NCI-H1694 treated with DMSO at 0.1 percent for 48 hours (cell line): ENCODE data around the gene TENT4A.
"Not testable (repeated sequence)": the region's sequence is repeated elsewhere in the genome, so short reads cannot be mapped to it uniquely, and the experiment has no call there.

Source experiments
- DNase-seq: peaks from one replicate; lab custom pipeline; 2025; lab: John Stamatoyannopoulos, UW

Gene TENT4A

DNA sequence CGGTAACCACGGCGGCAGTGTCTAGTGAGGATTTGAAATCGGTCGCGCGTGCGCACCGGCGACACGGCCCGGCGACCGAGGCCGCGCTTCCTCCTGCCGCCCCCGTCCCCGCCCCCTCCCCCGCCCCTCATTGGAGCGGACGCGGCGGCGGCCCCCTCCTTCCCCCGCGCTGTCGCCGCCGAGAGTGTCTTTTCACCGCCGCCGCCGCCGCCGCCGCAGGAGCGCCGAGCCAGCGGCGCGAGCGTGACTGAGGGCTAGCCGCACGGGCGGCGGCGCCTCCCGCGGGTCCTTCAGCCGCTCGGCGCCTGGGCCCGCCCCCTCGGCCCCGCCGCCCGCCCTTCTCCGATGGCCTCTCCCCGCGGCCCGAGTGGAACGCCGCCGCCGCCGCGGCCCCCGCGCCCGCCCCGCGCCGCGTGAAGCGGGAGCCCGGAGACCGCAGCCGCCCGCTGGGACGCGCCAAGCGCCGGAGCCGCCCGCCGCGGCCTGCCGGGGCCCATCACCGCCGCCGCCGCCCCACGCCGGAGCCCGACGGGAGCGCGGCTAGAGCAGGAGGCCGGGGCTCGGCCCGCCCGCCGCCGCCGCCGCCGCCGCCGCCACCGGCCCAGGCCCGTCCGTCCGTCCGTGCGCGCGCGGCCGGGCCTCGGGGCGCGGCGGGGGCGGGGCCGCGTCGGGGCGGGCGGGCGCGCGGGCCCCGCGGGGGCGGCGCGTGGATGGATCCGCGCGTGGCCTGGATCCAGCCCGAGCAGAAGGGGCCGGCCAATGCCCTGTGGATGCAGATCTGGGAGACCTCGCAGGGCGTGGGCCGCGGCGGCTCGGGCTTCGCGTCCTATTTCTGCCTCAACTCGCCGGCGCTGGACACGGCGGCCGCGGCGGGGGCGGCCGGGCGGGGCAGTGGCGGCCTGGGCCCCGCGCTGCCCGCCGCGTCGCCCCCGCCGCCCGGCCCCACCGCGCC, at the start of gene TENT4A:
Gene TENT4A, plus strand, starts transcription at position 159 of the 952 bp plus-strand sequence. Its CDS starts 552 bp downstream, at position 711.
- no peak for DNase-seq

DNA sequence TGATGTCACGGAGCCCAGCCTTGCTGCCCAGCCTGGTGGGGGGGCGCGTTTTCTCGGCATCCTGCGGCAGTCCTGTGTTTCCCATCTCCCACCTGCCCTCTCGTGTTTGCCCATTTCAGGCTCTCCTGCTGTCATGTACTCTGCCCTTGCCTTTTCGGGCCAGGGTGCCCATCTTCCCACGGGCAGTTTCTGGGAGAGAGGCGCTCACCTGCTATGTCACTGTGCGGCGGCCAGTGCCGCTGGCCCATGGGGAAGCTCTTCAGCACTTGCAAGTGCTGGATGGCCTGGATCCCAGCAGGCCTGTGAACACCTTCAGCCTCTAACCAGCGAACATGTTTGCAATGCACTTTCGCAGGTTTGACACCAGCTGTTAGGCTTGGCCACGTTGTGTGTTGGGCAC, 46.5 kb upstream of the TENT4A start:
- no peak for DNase-seq

DNA sequence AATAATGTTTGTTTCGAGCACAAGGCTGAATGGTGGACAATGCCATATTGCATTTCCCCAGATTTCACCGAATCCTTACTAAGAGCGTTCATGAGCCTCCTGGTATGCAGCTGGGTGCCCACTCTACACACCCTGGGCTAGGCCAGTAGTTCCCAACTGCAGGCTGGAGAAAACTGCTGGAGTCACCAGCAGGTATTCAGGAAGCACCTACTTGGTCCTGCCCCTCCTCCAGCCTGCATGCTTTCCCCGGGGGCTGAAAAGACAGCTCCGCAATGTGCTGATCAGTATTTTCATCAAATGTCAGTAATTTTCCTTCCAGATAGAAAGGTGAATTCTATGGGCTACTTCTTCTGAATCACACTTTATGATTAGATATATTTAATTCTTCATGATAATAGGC, 45.6 kb upstream of the TENT4A start:
- no peak for DNase-seq

DNA sequence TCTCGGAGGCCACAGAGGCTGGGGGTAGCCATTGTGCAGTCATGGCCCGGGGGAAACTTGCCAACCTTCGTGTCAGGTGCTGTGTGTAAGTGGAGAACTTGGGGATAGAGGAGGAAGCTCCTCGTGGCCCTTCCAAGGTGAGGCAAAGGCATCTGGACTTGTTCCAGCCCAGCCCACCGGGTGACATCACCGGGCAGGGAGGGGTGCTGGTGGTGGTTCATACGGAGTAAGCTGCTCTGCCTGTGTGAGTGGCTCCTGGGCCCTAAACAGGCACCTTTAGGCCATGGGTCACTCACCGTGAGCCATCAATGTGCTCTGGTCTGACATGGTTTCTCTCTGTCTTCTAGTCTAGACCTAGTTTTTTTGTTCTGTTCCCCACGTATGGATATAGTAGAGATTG, 44.5 kb upstream of the TENT4A start:
- DNase-seq: not testable (repeated sequence)

DNA sequence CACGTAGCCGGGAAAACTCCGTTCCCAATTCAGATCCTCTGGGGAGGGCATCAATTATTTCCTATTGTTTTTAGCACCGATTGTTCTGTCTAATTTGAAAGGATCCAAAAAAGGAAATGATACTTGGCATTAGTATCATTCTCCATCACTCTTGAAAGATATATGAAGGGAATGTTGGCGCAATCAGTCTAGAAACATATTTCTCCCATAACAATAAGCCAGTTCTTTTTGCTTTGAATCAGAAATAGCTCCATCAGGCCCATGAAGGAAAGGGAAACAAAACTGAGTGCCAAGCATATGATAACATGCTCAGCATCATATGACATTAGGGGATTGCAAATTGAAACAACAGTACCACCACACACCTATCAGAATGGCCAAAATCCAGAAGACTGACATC, 40.2 kb upstream of the TENT4A start:
- no peak for DNase-seq

DNA sequence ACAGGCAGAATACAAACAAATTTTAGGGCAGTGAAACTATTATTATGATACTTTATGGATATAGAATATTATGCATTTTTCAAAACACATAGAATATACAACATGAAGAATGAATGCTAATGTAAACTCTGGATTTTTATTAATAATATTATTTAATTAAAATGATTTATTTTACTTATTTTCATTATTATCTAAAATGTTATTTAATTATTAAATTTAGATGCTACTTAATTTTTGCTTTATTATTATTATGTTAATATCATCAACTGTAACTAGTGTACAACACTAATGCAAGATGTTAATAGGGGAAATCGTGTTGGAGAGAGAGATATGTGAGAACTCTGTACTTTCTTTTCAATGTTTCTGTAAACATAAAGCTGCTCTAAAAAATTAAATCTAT, 39.3 kb upstream of the TENT4A start:
- DNase-seq: no peak

DNA sequence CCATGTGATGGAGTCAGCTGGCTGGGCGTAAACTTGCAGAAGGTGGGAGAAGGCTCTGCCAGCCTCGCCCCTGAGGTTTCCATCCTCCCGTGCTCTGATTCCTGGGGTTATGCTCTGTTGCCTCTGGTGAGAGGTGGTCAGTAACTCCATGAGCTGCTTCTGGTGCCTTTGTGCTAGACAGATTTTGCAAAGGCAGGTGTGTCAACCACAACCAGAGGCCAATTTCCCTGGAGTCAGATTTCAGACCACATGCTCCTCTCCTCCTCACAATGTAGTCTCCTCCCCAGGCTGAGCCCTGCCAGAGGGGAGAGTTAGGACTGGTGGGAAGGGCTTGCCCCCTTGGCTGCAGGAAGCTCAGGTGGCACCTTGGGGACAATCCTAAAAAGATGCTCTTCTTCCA, 38.8 kb upstream of the TENT4A start:
- no peak for DNase-seq

DNA sequence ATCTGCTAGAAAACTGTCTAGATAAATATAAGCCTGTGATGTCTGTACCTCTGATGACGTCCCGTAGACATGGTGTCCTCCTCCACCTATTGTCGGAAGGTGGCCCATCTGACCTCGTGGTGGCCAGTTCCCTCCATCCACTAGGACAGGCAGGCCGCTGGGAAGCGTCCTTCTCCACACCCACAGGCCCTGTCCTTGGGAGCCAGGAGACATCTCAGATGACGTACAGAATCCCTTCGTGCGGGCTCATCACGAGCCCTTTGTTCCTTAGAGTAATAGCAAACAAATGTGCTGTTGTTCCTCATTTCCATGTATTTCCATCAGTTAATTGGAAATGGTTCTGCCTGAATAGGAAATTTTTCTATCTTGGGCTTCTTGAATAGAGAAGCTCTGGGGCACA, 38.3 kb upstream of the TENT4A start:
- no peak for DNase-seq

DNA sequence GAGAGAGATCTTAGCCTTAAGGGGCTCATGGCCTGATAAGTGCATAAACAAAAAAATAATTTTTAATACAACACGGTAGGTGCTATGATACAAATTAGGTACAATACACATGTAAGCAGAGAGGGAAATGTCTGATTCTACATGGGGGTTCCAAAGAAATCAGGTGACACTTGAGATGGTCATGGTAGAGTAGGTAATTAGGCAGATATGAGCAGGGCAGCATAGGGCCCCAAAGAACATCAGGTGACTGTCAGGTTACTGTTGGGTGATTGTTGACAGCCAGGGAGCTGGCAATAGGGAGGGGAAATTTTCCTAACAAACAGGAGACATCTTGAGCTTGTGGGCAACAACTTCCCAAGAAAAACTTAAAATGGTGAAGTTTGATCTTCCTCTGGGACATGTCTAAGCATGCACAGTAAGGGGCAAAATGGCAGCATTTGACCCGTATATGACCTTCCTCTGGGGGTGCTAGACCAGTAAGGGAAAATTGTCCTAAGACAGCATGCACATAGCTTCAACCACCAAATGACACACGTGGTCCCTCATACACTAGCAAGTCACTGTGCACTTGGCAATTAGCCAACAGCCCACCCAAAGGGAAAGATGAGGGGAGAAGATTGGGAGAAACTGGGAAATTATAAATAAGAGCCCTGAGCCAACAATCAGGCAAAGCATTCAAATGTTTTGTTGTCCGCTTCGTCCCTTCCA, 37.3 kb upstream of the TENT4A start:
- no peak for DNase-seq

DNA sequence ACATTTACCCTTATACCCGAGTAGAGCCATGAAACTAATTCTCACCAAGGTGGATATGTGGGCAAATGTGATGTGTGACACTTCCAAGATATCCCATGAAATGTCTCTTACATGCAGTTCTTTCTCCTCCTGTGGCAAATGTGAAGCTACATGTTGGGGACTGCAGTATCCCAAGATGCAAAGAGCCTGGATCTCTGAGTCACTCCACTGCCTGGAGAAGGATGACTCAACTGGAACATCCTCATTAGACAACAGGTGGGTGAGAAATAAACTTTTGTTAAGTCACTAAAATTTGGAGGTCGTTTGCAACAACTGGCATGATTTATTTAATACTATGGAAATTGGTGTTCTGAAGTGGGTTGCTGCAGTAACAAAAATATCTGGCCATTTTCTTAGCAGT, 36.5 kb upstream of the TENT4A start:
- DNase-seq: no peak

DNA sequence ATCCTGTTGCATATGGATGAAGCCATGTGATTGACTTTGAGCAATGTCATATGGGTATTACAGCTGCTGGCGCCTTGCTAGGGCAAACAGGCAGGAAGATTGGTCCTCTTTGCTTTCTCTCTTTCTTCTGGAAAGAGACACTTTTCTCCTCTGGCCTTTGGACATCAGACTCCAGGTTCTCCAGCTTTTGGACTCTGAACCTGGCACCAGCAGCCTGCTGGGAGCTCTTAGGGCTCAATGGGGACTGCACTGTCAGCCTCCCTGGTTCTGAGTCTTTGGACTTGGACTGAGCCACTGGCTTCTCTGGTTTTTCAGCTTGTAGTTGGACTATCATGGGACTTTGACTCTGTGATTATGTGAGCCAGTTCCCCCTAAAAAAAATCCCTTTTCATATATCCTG, 34.8 kb upstream of the TENT4A start:
- no peak for DNase-seq

DNA sequence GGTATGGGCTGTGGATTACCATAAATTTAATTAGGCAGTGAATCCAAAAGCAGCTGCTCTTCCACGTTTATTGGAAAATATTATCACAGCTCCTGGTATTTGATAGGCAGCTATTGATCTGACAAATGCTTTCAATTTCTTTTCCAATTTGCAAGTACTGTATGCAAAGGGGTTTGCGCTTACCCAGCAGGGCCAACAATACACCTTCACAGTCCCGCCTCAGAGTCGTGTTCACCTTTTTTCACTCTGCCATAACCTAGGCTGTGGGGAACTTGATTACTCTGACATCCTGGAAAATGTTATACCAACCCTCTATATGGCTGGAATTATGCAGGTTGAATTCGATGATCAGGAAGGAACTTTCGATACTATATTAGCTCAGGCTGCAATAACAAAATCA, 32.3 kb upstream of the TENT4A start:
- no peak for DNase-seq

DNA sequence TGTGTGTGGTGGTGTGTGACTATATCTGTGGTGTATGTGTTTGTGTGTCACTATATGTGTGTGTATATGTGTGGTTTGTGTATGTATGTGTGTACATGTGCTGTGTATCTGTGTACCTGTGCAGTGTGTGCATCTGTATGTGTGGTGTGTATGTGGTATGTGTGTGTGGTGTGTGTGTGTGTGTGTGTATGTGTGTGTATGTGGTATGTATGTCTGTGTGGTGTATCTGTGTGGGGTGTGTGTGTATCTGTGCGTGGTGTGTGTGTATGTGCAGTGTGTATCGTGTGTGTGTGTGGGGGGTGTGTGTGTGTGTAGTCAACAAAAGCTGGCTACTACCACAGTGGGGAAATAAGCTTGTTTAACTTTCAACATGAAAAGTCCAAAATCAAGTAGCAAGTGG, 31.6 kb upstream of the TENT4A start:
- DNase-seq: no peak

DNA sequence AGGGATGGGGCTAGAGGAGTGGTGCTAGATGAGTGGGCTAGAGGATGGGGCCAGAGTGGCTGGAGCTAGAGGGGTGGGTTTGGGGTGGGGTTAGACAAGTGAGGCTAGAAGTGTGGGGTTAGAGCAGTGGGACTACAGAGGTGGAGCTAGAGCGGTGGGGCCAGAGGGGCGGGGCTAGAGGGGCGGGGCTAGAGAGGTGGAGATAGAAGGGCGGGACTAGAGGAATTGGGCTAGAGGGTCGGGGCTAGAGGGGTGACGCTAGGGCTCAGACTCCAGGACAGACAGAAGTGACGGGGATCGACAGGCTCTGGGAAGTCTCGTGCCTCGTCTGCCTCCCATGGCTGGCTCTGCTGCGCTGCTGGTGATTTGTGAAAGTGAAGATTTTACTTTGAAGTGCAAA, 31.0 kb upstream of the TENT4A start:
- DNase-seq: no peak

DNA sequence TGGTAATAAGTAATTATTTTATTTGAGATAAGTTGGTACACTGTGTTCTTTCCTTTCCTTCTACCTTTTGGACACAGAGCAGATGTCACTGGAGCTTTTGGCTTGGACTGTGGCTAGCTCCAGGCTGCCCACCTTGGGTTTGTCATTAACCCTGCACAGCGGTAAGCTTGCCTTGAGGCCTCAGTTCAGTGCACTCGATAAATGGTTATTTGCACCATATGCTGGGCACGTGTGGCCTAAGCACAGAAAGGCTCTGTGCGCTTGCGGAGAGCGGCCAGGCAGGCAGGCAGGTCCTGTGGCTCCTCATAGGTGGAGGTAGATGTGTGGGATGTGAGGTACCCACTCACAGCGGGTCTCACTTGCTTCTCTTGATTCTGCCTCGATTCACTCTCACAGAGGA, 30.0 kb upstream of the TENT4A start:
- DNase-seq: no peak

DNA sequence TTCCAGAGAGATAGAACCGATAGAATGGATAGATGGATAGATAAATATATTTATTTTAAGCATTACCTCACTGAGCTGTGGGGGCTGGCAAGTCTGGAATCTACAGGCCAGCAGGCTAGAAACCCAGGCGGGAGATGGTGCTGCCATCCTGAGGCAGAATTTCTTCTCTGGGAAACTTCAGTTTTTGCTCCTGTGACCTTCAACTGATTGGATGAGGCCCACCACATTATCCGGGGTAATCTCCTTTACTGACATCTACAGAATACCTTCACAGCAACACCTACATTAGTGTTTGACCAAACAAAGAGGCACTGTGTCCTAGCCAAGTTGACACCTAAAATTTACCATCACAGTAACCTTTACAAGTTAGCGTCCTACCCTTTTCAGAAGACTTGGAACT, 29.2 kb upstream of the TENT4A start:
- DNase-seq: no peak

DNA sequence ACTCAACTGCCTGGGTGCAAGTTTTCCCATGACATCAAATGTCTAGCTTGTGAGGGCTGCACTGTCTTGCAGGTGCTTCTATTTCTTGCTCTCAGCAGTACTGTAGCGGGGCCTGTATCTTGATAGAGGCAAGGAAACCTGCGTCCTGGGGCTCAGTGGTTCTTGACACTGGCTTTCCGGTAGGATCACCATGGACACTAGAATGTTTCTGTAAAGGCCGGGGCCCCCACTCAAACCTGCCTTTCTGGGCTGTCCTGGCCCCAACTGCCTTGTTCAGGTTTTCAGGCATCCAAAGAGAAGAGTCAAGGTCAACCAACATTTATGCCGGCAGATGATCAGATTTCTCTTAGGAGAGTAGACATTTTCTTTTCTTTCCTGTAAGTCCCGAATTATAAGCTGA, 26.7 kb upstream of the TENT4A start:
- DNase-seq: no peak

DNA sequence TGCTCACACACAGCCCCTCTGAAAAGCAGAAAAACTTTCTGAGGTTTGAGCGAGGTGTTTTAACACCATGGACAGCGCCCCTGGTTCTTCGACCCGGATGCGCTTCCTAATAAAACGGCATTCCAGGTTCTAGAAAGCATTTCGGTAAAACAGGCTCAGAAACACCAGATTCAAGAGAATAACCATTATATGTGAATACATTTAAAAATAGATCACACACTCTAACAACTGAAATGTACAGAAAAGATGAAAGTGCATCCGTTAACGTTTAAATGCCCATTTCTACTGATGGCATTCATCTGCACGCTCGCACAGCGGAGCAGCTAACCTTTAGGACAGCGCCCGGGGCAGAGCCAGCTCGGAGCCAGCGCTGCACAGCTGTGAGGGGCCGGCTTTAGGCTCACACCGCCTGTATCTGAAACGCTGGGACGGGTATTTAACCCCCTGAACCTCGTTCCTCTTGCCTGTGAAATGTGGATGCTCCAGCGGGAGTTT, 26.3 kb upstream of the TENT4A start:
- DNase-seq: no peak

DNA sequence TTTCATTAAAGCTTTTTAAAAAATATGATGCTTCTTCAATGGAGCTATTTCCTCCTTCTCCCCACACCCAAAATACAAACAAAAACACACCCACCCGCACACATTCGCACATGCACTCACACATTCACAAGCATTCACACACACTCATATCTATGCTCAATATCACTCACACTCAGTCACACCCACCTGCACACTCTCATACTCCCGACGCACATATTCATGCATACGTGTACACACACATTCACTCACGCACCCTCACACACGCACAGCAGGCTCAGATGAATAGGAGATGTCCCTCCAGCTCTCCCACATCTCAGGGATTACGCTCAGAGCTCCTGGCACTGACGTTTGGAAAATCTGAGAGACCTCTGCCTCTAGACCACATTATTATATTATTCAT, 25.7 kb upstream of the TENT4A start:
- no peak for DNase-seq

DNA sequence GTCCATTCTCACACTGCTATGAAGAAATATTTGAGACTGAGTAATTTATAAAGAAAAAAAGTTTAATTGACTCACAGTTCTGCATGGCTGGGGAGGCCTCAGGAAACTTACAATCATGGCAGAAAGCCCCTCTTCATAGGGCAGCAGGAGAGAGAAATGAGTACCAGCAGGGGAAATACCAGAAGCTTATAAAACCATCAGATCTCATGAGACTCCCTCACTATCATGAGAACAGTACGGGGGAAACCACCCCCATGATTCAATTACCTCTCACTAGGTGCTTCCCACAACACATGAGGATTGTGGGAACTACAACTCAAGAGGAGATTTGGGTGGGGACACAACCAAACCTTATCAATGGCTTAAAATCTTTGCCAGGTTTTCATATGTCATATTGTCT, 20.3 kb upstream of the TENT4A start:
- DNase-seq: no peak

DNA sequence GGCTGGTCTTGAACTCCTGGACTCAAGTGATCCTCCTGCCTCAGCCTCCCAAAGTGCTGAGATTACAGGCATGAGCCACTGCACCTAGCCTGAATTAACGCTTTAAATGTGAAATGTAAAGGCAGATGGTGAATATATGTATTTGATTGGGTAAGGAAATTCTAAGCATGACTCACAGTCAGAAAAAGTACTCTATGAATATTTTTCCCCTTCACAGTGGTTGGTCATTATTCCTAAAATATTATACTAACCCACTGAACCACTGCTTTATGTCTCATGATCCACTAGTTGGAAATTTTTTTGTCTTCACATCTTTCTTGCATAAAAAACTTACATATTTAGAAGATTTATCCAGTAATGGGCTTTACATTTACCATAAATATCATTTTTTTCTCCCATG, 14.5 kb upstream of the TENT4A start:
- DNase-seq: no peak

DNA sequence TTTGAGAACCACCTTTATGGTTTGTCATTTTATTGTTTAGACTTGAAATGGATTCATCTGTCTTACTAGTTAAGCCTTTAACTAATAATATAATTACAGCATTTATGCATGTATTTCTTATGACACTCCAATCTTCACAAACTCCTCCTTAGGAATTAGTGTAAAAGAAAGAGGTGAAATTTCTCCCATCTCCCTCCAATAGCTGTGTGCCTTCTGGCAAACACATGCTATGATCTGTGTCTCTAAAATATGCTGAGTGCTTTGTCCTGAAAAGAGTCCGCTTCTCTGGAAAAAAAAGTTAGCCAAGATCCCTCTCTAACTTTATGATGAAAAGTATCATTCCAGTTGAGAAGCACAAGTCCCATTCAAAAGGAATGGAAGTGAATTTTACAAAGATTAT, 13.9 kb upstream of the TENT4A start:
- no peak for DNase-seq

DNA sequence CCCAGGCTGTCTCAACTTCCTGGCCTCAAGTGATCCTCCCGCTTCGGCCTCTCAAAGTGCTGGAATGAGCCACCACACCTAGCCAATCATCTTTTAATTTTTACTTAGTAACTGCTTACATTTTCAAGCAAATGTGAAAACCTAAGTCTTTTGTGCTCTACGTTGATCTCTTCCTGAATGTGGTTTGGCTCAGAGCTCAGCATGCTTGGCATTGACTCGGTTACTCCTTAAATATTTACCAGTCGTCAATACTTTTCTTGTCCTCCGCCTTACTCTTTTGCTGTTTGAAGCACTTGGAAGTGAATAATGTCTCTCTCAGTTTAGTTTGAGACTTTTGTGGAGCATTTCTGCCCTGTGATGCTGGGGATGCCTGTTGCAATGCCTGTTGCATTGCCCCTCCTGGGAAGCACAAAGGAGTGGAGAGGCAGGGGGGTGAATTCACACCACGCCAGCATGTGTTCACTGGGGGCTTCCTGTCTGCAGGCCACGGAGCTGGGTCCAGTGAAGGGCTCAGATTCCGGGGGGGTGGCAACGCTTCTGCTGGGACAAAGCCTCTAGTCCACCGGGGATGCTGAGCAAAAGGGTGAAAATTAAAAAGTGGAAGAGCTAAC, 13.1 kb upstream of the TENT4A start:
- DNase-seq: no peak
